ENCODE results near the gene TLE5. TPM values are rescaled to one million over a fixed set of nuclear protein-coding genes. Genes with fewer than 3 reads are reported as not detected.

Gene TLE5
- total and polyA plus RNA-seq, 10 of the 15 experiments (the other 5 are each of a cell fraction or from before 2014, with no cell fraction given): 2.5 to 373 (median 154) TPM

GRCh38 chr19:3034656-3035541 is 27.4 kb downstream of the TLE5 start (continued):
- TF ChIP-seq, protein P1, sequence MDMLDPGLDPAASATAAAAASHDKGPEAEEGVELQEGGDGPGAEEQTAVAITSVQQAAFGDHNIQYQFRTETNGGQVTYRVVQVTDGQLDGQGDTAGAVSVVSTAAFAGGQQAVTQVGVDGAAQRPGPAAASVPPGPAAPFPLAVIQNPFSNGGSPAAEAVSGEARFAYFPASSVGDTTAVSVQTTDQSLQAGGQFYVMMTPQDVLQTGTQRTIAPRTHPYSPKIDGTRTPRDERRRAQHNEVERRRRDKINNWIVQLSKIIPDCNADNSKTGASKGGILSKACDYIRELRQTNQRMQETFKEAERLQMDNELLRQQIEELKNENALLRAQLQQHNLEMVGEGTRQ (IDR thresholded peaks at IDR 0.05; ENCODE audit: borderline replicate concordance, low read depth, low read length): no peak
- no peak for TF ChIP-seq PAX5 (IDR thresholded peaks at IDR 0.05; ENCODE audit: borderline replicate concordance, low read depth, low read length)
- no peak for TF ChIP-seq POLR2AphosphoS5 (IDR thresholded peaks at IDR 0.05; ENCODE audit: low read length)
- TF ChIP-seq TARDBP (IDR thresholded peaks at IDR 0.05; ENCODE audit: borderline replicate concordance): no peak
- no peak for TF ChIP-seq CBX3 (IDR thresholded peaks at IDR 0.05; ENCODE audit: borderline replicate concordance, low read depth)
- no peak for TF ChIP-seq NFYA (IDR thresholded peaks at IDR 0.05; ENCODE audit: borderline replicate concordance, low read depth, low read length)
- TF ChIP-seq ZNF274 (IDR thresholded peaks at IDR 0.05; ENCODE audit: insufficient read depth, insufficient read length): no peak
- no peak for TF ChIP-seq RB1 (IDR thresholded peaks at IDR 0.05; ENCODE audit: borderline replicate concordance)
- no peak for TF ChIP-seq CBFB (IDR thresholded peaks at IDR 0.05; ENCODE audit: low read depth)
- TF ChIP-seq, protein P2, sequence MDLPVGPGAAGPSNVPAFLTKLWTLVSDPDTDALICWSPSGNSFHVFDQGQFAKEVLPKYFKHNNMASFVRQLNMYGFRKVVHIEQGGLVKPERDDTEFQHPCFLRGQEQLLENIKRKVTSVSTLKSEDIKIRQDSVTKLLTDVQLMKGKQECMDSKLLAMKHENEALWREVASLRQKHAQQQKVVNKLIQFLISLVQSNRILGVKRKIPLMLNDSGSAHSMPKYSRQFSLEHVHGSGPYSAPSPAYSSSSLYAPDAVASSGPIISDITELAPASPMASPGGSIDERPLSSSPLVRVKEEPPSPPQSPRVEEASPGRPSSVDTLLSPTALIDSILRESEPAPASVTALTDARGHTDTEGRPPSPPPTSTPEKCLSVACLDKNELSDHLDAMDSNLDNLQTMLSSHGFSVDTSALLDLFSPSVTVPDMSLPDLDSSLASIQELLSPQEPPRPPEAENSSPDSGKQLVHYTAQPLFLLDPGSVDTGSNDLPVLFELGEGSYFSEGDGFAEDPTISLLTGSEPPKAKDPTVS (IDR thresholded peaks at IDR 0.05; ENCODE audit: low read depth, low read length): no peak
- TF ChIP-seq SREBF1 (IDR thresholded peaks at IDR 0.05; ENCODE audit: low read length): no peak
- TF ChIP-seq SUPT20H (IDR thresholded peaks at IDR 0.05; ENCODE audit: borderline replicate concordance, control insufficient read depth, low read depth, low read length): no peak
- TF ChIP-seq, protein P3, sequence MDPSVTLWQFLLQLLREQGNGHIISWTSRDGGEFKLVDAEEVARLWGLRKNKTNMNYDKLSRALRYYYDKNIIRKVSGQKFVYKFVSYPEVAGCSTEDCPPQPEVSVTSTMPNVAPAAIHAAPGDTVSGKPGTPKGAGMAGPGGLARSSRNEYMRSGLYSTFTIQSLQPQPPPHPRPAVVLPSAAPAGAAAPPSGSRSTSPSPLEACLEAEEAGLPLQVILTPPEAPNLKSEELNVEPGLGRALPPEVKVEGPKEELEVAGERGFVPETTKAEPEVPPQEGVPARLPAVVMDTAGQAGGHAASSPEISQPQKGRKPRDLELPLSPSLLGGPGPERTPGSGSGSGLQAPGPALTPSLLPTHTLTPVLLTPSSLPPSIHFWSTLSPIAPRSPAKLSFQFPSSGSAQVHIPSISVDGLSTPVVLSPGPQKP (IDR thresholded peaks at IDR 0.05; ENCODE audit: low read depth, low read length): no peak
- no peak for TF ChIP-seq NFYB (IDR thresholded peaks at IDR 0.05; ENCODE audit: insufficient read depth, low read depth, low read length)
- no peak for TF ChIP-seq RBBP5 (conservative IDR thresholded peaks at IDR 0.05)
- TF ChIP-seq SMARCA5 (IDR thresholded peaks at IDR 0.05): peak; percentile 62; the same call in 1 of the 2 replicates
- TF ChIP-seq NR2C2 (IDR thresholded peaks at IDR 0.05; ENCODE audit: borderline replicate concordance, control insufficient read depth, insufficient read length, low read depth): no peak
- no peak for TF ChIP-seq REST (IDR thresholded peaks at IDR 0.05; ENCODE audit: low read depth, low read length)
- no peak for TF ChIP-seq CTCF (IDR thresholded peaks at IDR 0.05 in 2 of 3, conservative IDR thresholded peaks at IDR 0.05 in 1 of 3; ENCODE audit: control insufficient read depth in 2 of 3, extremely low read depth in 1 of 3, insufficient read depth in 1 of 3, low read depth in 3 of 3, low read length in 3 of 3)

All from GM12878 (cell line).